H1 (cell line): ENCODE results near the gene EFR3B. TPM values are rescaled to one million over a fixed set of nuclear protein-coding genes. Genes with fewer than 3 reads are reported as not detected.

Source experiments
- CTCF ChIA-PET: fragments of 300-600 bp; sonication (Branson Sonifier 250); formaldehyde crosslinking; loops from one replicate; lab custom pipeline; 2021; ENCODE audit not compliant: partially characterized antibody; lab: Charles Lee
- POLR2A ChIA-PET: fragments of 300-600 bp; sonication (Branson Sonifier 250); formaldehyde crosslinking; loops from one replicate; lab custom pipeline; 2021; ENCODE audit warnings: inconsistent platforms; ENCODE audit not compliant: partially characterized antibody; lab: Charles Lee
- DNase-seq, 2 experiments: peaks; one replicate each; pipeline versions ENCODE4 v3.0.0 to v3.0.0-alpha.2; 2010 to 2022; ENCODE audit warnings: low spot score in 2 of 2, low read depth in 1 of 2, mixed read lengths in 1 of 2
- FAIRE-seq: peaks from 2 replicates; lab custom pipeline; 2011; peaks lifted over from hg19 to GRCh38; lab: Jason Lieb, UNC
- H2AFZ ChIP-seq: 2 replicates; pipeline ENCODE4 v1.8.1; 2012; ENCODE audit warnings: low read length, inconsistent platforms
- H2AK5ac ChIP-seq: 2 replicates; pipeline ENCODE4 v1.6.1; 2013; ENCODE audit warnings: low read depth, low read length
- H2BK120ac ChIP-seq: replicated peaks from 2 replicates; pipeline ENCODE3; 2013; ENCODE audit warnings: low read depth, low read length, inconsistent platforms
- H2BK12ac ChIP-seq: 2 replicates; pipeline ENCODE4 v1.6.1; 2013; ENCODE audit warnings: low read depth, low read length
- H2BK15ac ChIP-seq: 2 replicates; pipeline ENCODE4 v1.6.1; 2013; ENCODE audit warnings: low read length
- H2BK20ac ChIP-seq: 2 replicates; pipeline ENCODE4 v1.6.1; 2013; ENCODE audit warnings: low read length
- H2BK5ac ChIP-seq: 2 replicates; pipeline ENCODE4 v1.6.1; 2013; ENCODE audit warnings: low read depth, low read length
- H3K14ac ChIP-seq: 2 replicates; pipeline ENCODE4 v1.6.1; 2013; ENCODE audit warnings: inconsistent platforms; ENCODE audit not compliant: insufficient read length
- H3K18ac ChIP-seq: 2 replicates; pipeline ENCODE4 v1.6.1; 2013; ENCODE audit warnings: low read length; ENCODE audit errors: extremely low read depth
- H3K23ac ChIP-seq: 2 replicates; pipeline ENCODE4 v1.6.1; 2013; ENCODE audit warnings: inconsistent platforms; ENCODE audit not compliant: insufficient read length
- H3K23me2 ChIP-seq: 2 replicates; pipeline ENCODE4 v1.6.1; 2013; ENCODE audit warnings: low read depth, low read length
- H3K27ac ChIP-seq: 2 replicates; pipeline ENCODE4 v1.6.1; 2011; ENCODE audit warnings: low read depth, low read length, inconsistent platforms
- H3K27me3 ChIP-seq, 4 experiments: replicated peaks in 1 of 4; 1 replicate in 1 of 4; 2 replicates in 3 of 4; pipeline versions ENCODE4 v1.6.1 to v1.8.1; 2011 to 2013; ENCODE audit warnings: low read length in 3 of 4, mild to moderate bottlenecking in 3 of 4, inconsistent platforms in 2 of 4, mixed read lengths in 2 of 4, moderate library complexity in 1 of 4; ENCODE audit not compliant: control insufficient read depth in 3 of 4, insufficient read depth in 3 of 4; ENCODE audit errors: extremely low read depth in 1 of 4
- H3K36me3 ChIP-seq, 4 experiments: 2 replicates each; pipeline versions ENCODE4 v1.6.1 to v1.8.1; 2011 to 2013; ENCODE audit warnings: mild to moderate bottlenecking in 4 of 4, low read length in 3 of 4, moderate library complexity in 2 of 4, control low read depth in 1 of 4, inconsistent platforms in 1 of 4; ENCODE audit not compliant: insufficient read depth in 4 of 4, control insufficient read depth in 2 of 4
- H3K4ac ChIP-seq: replicated peaks from 2 replicates; pipeline ENCODE3; 2013; ENCODE audit warnings: low read length, low read depth, mixed read lengths, inconsistent platforms; ENCODE audit not compliant: insufficient read length
- H3K4me1 ChIP-seq, 4 experiments: replicated peaks in 1 of 4; 1 replicate in 1 of 4; 2 replicates in 3 of 4; pipeline versions ENCODE4 v1.6.1 to v1.8.1; 2011 to 2013; ENCODE audit warnings: low read length in 3 of 4, inconsistent platforms in 2 of 4, mixed read lengths in 1 of 4; ENCODE audit not compliant: insufficient read depth in 4 of 4, control insufficient read depth in 3 of 4
- H3K4me2 ChIP-seq, 2 experiments: 2 replicates each; pipeline versions ENCODE4 v1.6.1 to v1.8.1; 2011 to 2013; ENCODE audit warnings: low read depth in 2 of 2, low read length in 2 of 2, control low read depth in 1 of 2, inconsistent platforms in 1 of 2, mild to moderate bottlenecking in 1 of 2; ENCODE audit not compliant: insufficient read depth in 1 of 2
- H3K4me3 ChIP-seq, 4 experiments: fragments of 200-600, 300-600 bp in 1 of 4; sonication (generic), shearing (Covaris generic), sonication (Bioruptor Twin) in 1 of 4; 2 replicates each; pipeline versions ENCODE4 v1.5.1 to v1.8.1; 2011 to 2016; ENCODE audit warnings: low read length in 4 of 4, low read depth in 3 of 4, control low read depth in 2 of 4, inconsistent platforms in 2 of 4, mild to moderate bottlenecking in 2 of 4, mixed read lengths in 1 of 4, moderate library complexity in 1 of 4; ENCODE audit not compliant: insufficient read depth in 2 of 4; ENCODE audit errors: extremely low read depth in 1 of 4
- H3K56ac ChIP-seq: replicated peaks from 2 replicates; pipeline ENCODE3; 2013; ENCODE audit warnings: low read depth, mild to moderate bottlenecking, mixed read lengths, low read length, inconsistent platforms; ENCODE audit not compliant: insufficient read length
- H3K79me1 ChIP-seq: 2 replicates; pipeline ENCODE4 v1.6.1; 2013; ENCODE audit warnings: low read depth, low read length, control low read depth
- H3K79me2 ChIP-seq, 2 experiments: 2 replicates each; pipeline versions ENCODE4 v1.6.1 to v1.8.1; 2012 to 2013; ENCODE audit warnings: low read length in 2 of 2, mild to moderate bottlenecking in 2 of 2, inconsistent platforms in 1 of 2; ENCODE audit not compliant: insufficient read depth in 2 of 2, control insufficient read depth in 1 of 2
- H3K9ac ChIP-seq, 4 experiments: replicated peaks in 1 of 4; 1 replicate in 1 of 4; 2 replicates in 3 of 4; pipeline versions ENCODE4 v1.6.1 to v1.8.1; 2011 to 2013; ENCODE audit warnings: low read depth in 3 of 4, low read length in 3 of 4, control low read depth in 2 of 4, mild to moderate bottlenecking in 2 of 4, moderate library complexity in 2 of 4, inconsistent platforms in 1 of 4; ENCODE audit errors: extremely low read depth in 1 of 4
- H3K9me3 ChIP-seq, 2 experiments: 2 replicates each; pipeline versions ENCODE4 v1.6.1 to v1.8.1; 2012 to 2013; ENCODE audit warnings: mild to moderate bottlenecking in 2 of 2, moderate library complexity in 2 of 2, control low read depth in 1 of 2, inconsistent platforms in 1 of 2, low read depth in 1 of 2, low read length in 1 of 2, mixed read lengths in 1 of 2; ENCODE audit not compliant: insufficient read depth in 2 of 2
- H4K20me1 ChIP-seq, 2 experiments: replicated peaks in 1 of 2; 2 replicates each; pipeline versions ENCODE3 to v1.8.1; 2011 to 2013; ENCODE audit warnings: inconsistent platforms in 2 of 2, low read length in 2 of 2, mild to moderate bottlenecking in 1 of 2; ENCODE audit not compliant: insufficient read depth in 2 of 2, control insufficient read depth in 1 of 2
- H4K5ac ChIP-seq: 2 replicates; pipeline ENCODE4 v1.6.1; 2013; ENCODE audit warnings: low read length, low read depth, mixed read lengths, inconsistent platforms; ENCODE audit not compliant: insufficient read length
- H4K8ac ChIP-seq: 2 replicates; pipeline ENCODE4 v1.8.0; 2013; ENCODE audit warnings: mild to moderate bottlenecking, moderate library complexity, low read length, inconsistent platforms; ENCODE audit not compliant: insufficient read depth; ENCODE audit errors: extremely low read depth
- H4K91ac ChIP-seq: replicated peaks from 2 replicates; pipeline ENCODE3; 2013; ENCODE audit warnings: low read length, mixed read lengths, inconsistent platforms; ENCODE audit not compliant: insufficient read length
- ATF2 ChIP-seq: IDR thresholded peaks from 2 replicates; pipeline ENCODE4 v1.6.1; 2012; ENCODE audit warnings: low read length, inconsistent platforms
- BACH1 ChIP-seq: IDR thresholded peaks from 2 replicates; pipeline ENCODE4 v1.6.1; 2012; ENCODE audit warnings: low read length, improper control_type of control experiment
- EP300 ChIP-seq, 2 experiments: IDR thresholded peaks; 1 replicate in 1 of 2; 2 replicates in 1 of 2; pipeline ENCODE4 v1.6.1; 2011 to 2012; ENCODE audit warnings: low read depth in 2 of 2, low read length in 2 of 2, mild to moderate bottlenecking in 2 of 2, borderline replicate concordance in 1 of 2, inconsistent platforms in 1 of 2, moderate library complexity in 1 of 2
- EZH2 ChIP-seq: fragments of 200-600 bp; sonication (generic); IDR thresholded peaks from 2 replicates; pipeline ENCODE4 v1.7.1; 2012; ENCODE audit warnings: low read depth, mild to moderate bottlenecking, moderate library complexity, low read length, inconsistent platforms; ENCODE audit not compliant: severe bottlenecking
- JUN ChIP-seq: IDR thresholded peaks from 2 replicates; pipeline ENCODE4 v1.6.1; 2011; ENCODE audit warnings: low read depth, mild to moderate bottlenecking, improper control_type of control experiment, low read length
- MAX ChIP-seq: IDR thresholded peaks from 2 replicates; pipeline ENCODE4 v1.6.1; 2012; ENCODE audit warnings: inconsistent platforms
- POLR2A ChIP-seq, 2 experiments: IDR thresholded peaks; 1 replicate in 1 of 2; 2 replicates in 1 of 2; pipeline ENCODE4 v1.6.1; 2011; ENCODE audit warnings: low read depth in 2 of 2, low read length in 2 of 2, mild to moderate bottlenecking in 2 of 2; ENCODE audit errors: control extremely low read depth in 1 of 2
- RAD21 ChIP-seq, 2 experiments: IDR thresholded peaks in 1 of 2; conservative IDR thresholded peaks in 1 of 2; 2 replicates each; pipeline ENCODE4 v1.6.1; 2011; ENCODE audit warnings: low read depth in 2 of 2, low read length in 2 of 2, improper control_type of control experiment in 1 of 2, inconsistent platforms in 1 of 2, mild to moderate bottlenecking in 1 of 2, moderate library complexity in 1 of 2
- RFX5 ChIP-seq: IDR thresholded peaks from 2 replicates; pipeline ENCODE4 v1.6.1; 2011; ENCODE audit warnings: low read depth, low read length, improper control_type of control experiment, borderline replicate concordance
- SP1 ChIP-seq: IDR thresholded peaks from 2 replicates; pipeline ENCODE4 v1.6.1; 2011; ENCODE audit warnings: low read depth, low read length
- SRF ChIP-seq: IDR thresholded peaks from 2 replicates; pipeline ENCODE4 v1.6.1; 2011; ENCODE audit warnings: mild to moderate bottlenecking, low read depth, low read length, moderate library complexity
- TEAD4 ChIP-seq: IDR thresholded peaks from 2 replicates; pipeline ENCODE4 v1.6.1; 2012; ENCODE audit warnings: low read depth, low read length, inconsistent platforms, mixed read lengths
- WGBS, 2 experiments: shearing (Covaris generic) in 1 of 2; methylation state at CpG; one replicate each; pipeline versions ENCODE4 v1.1.6 to v1.1.7; 2013 to 2015; ENCODE audit warnings: low lambda C conversion rate in 2 of 2, mixed read lengths in 2 of 2, inconsistent platforms in 1 of 2, low coverage in 1 of 2, missing lambda C conversion rate in 1 of 2; ENCODE audit not compliant: insufficient replicate concordance in 2 of 2, insufficient coverage in 1 of 2, insufficient read length in 1 of 2; ENCODE audit errors: extremely low coverage in 1 of 2, missing lambda C conversion rate in 1 of 2; 5-methylcytosine and 5-hydroxymethylcytosine counted together
- polyA plus RNA-seq, 7 experiments: library from polyadenylated mRNA; depleted of rRNA in 3 of 7; stranded (reverse) in 5 of 7; unstranded in 2 of 7; fragments of >200 nt in 5 of 7; fragments of 200-250 nt in 2 of 7; gene quantifications; 1 replicate in 5 of 7; 2 replicates in 1 of 7; 4 replicates in 1 of 7; pipeline versions ENCODE4 v1.2.1 to v1.2.3, GENCODE V29; 2011 to 2013; ENCODE audit warnings: missing spikeins in 2 of 7, mixed read lengths in 2 of 7
- total RNA-seq: library from RNA; stranded (reverse); fragmentation: NEBNext Ultra II Directional; extraction: Animal tissue kit (Norgen Biotek cat#: 25700); gene quantifications from 2 replicates; pipeline ENCODE4 v1.2.1, GENCODE V29; 2021

Gene EFR3B
- total and polyA plus RNA-seq, 2 of the 8 experiments (the other 6 are each of a cell fraction or from before 2014, with no cell fraction given): 3.4 to 9.6 TPM

- no peak for FAIRE-seq
- no peak for TF ChIP-seq SRF
- TF ChIP-seq EZH2: no peak
- no peak for TF ChIP-seq POLR2A (IDR thresholded peaks at IDR 0.05; ENCODE audit: control extremely low read depth in 1 of 2, low read depth in 2 of 2, low read length in 2 of 2)
- TF ChIP-seq RAD21 (IDR thresholded peaks at IDR 0.05 in 1 of 2, conservative IDR thresholded peaks at IDR 0.05 in 1 of 2; ENCODE audit: low read depth in 2 of 2, low read length in 2 of 2): no peak
- TF ChIP-seq SP1: no peak
- TF ChIP-seq ATF2: no peak
- TF ChIP-seq EP300 (IDR thresholded peaks at IDR 0.05; ENCODE audit: borderline replicate concordance in 1 of 2, low read depth in 2 of 2, low read length in 2 of 2): no peak
- no peak for TF ChIP-seq JUN
- no peak for TF ChIP-seq RFX5
- TF ChIP-seq MAX: no peak
- no peak for TF ChIP-seq BACH1
- TF ChIP-seq TEAD4: no peak
Observed at GRCh38 chr2:25176138-25176537, 134.3 kb downstream of the EFR3B start.

More at GRCh38 chr2:25176138-25176537, 134.3 kb downstream of the EFR3B start:
- no peak overlapping the region for H4K91ac ChIP-seq
- WGBS, 2 experiments: 92% methylated on average over 6 of the region's 6 CpGs; no CpG with 5 or more reads in 1 of the 2 experiments
- H2BK20ac ChIP-seq: no peak overlapping the region
- H3K4me2 ChIP-seq: no peak overlapping the region
- H3K9ac ChIP-seq: no peak overlapping the region
- no peaks in the 10 kb centered on the region for H3K79me1 ChIP-seq
- H2BK12ac ChIP-seq: no peak overlapping the region
- H4K20me1 ChIP-seq: no peaks in the 10 kb centered on the region
- H3K4me1 ChIP-seq: peaks cover 0 to 4% (median 0%) of the 10 kb centered on the region in 4 experiments; a peak in 1 of 7 replicates
- no peak overlapping the region for H3K56ac ChIP-seq
- H4K5ac ChIP-seq: no peak overlapping the region
- H4K8ac ChIP-seq: no peak overlapping the region
- H3K14ac ChIP-seq: no peak overlapping the region
- ChIA-PET POLR2A (no interaction called here), CTCF (no interaction called here)
- H2BK120ac ChIP-seq: no peak overlapping the region
- H3K18ac ChIP-seq: no peak overlapping the region
- H3K9me3 ChIP-seq: no peaks in the 10 kb centered on the region
- 0 out of 7 replicates have a peak, but pooled peaks cover 0 to 2% (median 0%) of the 10 kb centered on the region in 4 experiments for H3K27me3 ChIP-seq
- H2BK5ac ChIP-seq: no peak overlapping the region
- no peaks in the 10 kb centered on the region for H3K36me3 ChIP-seq
- no peak overlapping the region for H2AK5ac ChIP-seq
- no peak overlapping the region for H2AFZ ChIP-seq
- H3K79me2 ChIP-seq: no peaks in the 10 kb centered on the region
- H3K4ac ChIP-seq: no peak overlapping the region
- no peak for DNase-seq
- H2BK15ac ChIP-seq: no peak overlapping the region
- H3K27ac ChIP-seq: no peak overlapping the region
- no peak overlapping the region for H3K23ac ChIP-seq
- H3K23me2 ChIP-seq: peaks cover 2% of the 10 kb centered on the region; the same call in 1 of the 2 replicates
- no peak overlapping the region for H3K4me3 ChIP-seq
